HG02571 (cell line): Measurements from ENCODE around the gene RASSF3.
"Not testable (repeated sequence)": the region's sequence is repeated elsewhere in the genome, so short reads cannot be mapped to it uniquely, and the experiment has no call there.

Source experiments
- ATAC-seq: cut with Tn5 transposase; IDR thresholded peaks from one replicate; pipeline ENCODE4 v1.9.1; 2021; ENCODE audit warnings: mild to moderate bottlenecking, moderate library complexity; ENCODE audit not compliant: unreplicated experiment

RASSF3 gene

GRCh38 chr12:64688219-64688618 lies 77.9 kb downstream of the RASSF3 start:
- no peak for ATAC-seq

GRCh38 chr12:64688715-64689114 lies 78.4 kb downstream of the RASSF3 start:
- no peak for ATAC-seq

GRCh38 chr12:64690236-64690635 lies 79.9 kb downstream of the RASSF3 start:
- not testable (repeated sequence) for ATAC-seq

- ATAC-seq = no peak
These were observed 81.0 kb downstream of the RASSF3 start for GRCh38 chr12:64691227-64691794.

GRCh38 chr12:64691795-64692583 lies 81.7 kb downstream of the RASSF3 start:
- ATAC-seq = no peak

GRCh38 chr12:64694130-64695040 lies 84.1 kb downstream of the RASSF3 start:
- no peak for ATAC-seq

- no peak for ATAC-seq
These were observed 85.3 kb downstream of the RASSF3 start for GRCh38 chr12:64695550-64695949.

GRCh38 chr12:64696080-64696741 lies 85.9 kb downstream of the RASSF3 start:
- ATAC-seq = no peak

- ATAC-seq = no peak
These were observed 89.3 kb downstream of the RASSF3 start for GRCh38 chr12:64699504-64700115.

- ATAC-seq = no peak
These were observed 90.2 kb downstream of the RASSF3 start for GRCh38 chr12:64700532-64700931.

GRCh38 chr12:64701283-64701682 lies 91.0 kb downstream of the RASSF3 start:
- no peak for ATAC-seq

GRCh38 chr12:64706306-64706705 lies 96.0 kb downstream of the RASSF3 start:
- no peak for ATAC-seq

- no peak for ATAC-seq
These were observed 96.6 kb downstream of the RASSF3 start for GRCh38 chr12:64706857-64707256.

GRCh38 chr12:64707362-64707761 lies 97.1 kb downstream of the RASSF3 start:
- ATAC-seq = no peak

- ATAC-seq = no peak
These were observed 97.6 kb downstream of the RASSF3 start for GRCh38 chr12:64707926-64708325.

GRCh38 chr12:64709429-64709828 lies 99.1 kb downstream of the RASSF3 start:
- no peak for ATAC-seq

- ATAC-seq = no peak
These were observed 103.1 kb downstream of the RASSF3 start for GRCh38 chr12:64713376-64713775.

GRCh38 chr12:64714551-64714968 lies 104.3 kb downstream of the RASSF3 start:
- peak; percentile 60 for ATAC-seq

- ATAC-seq = no peak
These were observed 106.1 kb downstream of the RASSF3 start for GRCh38 chr12:64716371-64716770.

- ATAC-seq = no peak
These were observed 106.7 kb downstream of the RASSF3 start for GRCh38 chr12:64716839-64717455.
